Endodermal cell (in vitro differentiated cells): ENCODE measurements around the gene LIPC. TPM values are rescaled to one million over a fixed set of nuclear protein-coding genes. Genes with fewer than 3 reads are reported as not detected.

Source experiments
- DNase-seq: peaks from one replicate; pipeline ENCODE4 v3.0.0-alpha.2; 2017
- H3K27ac ChIP-seq: 2 replicates; pipeline ENCODE4 v1.5.1; 2013; ENCODE audit warnings: mild to moderate bottlenecking, low read depth, low read length, moderate library complexity
- H3K27me3 ChIP-seq: 2 replicates; pipeline ENCODE4 v1.6.1; 2013; ENCODE audit warnings: mild to moderate bottlenecking, low read length, moderate library complexity; ENCODE audit not compliant: insufficient read depth, control insufficient read depth, poor library complexity, severe bottlenecking
- H3K36me3 ChIP-seq: 2 replicates; pipeline ENCODE4 v1.7.0; 2013; ENCODE audit warnings: mild to moderate bottlenecking, low read length, moderate library complexity; ENCODE audit not compliant: control insufficient read depth, insufficient read depth
- H3K4me1 ChIP-seq: one replicate; pipeline ENCODE4 v1.7.0; 2013; ENCODE audit warnings: low read length; ENCODE audit not compliant: control insufficient read depth, insufficient read depth
- H3K4me3 ChIP-seq: 2 replicates; pipeline ENCODE4 v1.5.1; 2013; ENCODE audit warnings: mild to moderate bottlenecking, low read length, moderate library complexity
- H3K9ac ChIP-seq: 2 replicates; pipeline ENCODE4 v1.6.1; 2013; ENCODE audit warnings: mild to moderate bottlenecking, low read length, moderate library complexity; ENCODE audit not compliant: poor library complexity, severe bottlenecking; ENCODE audit errors: extremely low read depth
- H3K9me3 ChIP-seq: 2 replicates; pipeline ENCODE4 v1.6.1; 2013; ENCODE audit warnings: mild to moderate bottlenecking, low read length, moderate library complexity; ENCODE audit not compliant: control insufficient read depth
- H3K27ac Mint-ChIP-seq: 2 replicates; pipeline ENCODE4 v1.8.0; 2020; ENCODE audit warnings: mixed read lengths
- H3K27me3 Mint-ChIP-seq: 2 replicates; pipeline ENCODE4 v1.8.0; 2021; ENCODE audit warnings: mild to moderate bottlenecking, mixed read lengths; ENCODE audit not compliant: insufficient read depth
- H3K36me3 Mint-ChIP-seq: 2 replicates; pipeline ENCODE4 v1.8.0; 2020; ENCODE audit warnings: low read depth, mixed read lengths
- H3K4me1 Mint-ChIP-seq: 2 replicates; pipeline ENCODE4 v1.8.0; 2020; ENCODE audit warnings: mixed read lengths
- H3K4me3 Mint-ChIP-seq: 2 replicates; pipeline ENCODE4 v1.8.0; 2020; ENCODE audit warnings: mild to moderate bottlenecking, moderate library complexity, mixed read lengths
- H3K9me3 Mint-ChIP-seq: 2 replicates; pipeline ENCODE4 v1.8.0; 2020; ENCODE audit warnings: mild to moderate bottlenecking, mixed read lengths
- WGBS, 2 experiments: methylation state at CpG; one replicate each; pipeline versions ENCODE4 v1.1.5 to v1.1.7; 2013; ENCODE audit warnings: missing lambda C conversion rate in 2 of 2, mixed read lengths in 1 of 2; ENCODE audit not compliant: insufficient coverage in 1 of 2, insufficient read length in 1 of 2; 5-methylcytosine and 5-hydroxymethylcytosine counted together
- total RNA-seq, 2 donors: library from RNA; stranded (reverse); fragmentation: NEBNext Ultra II Directional in 1 of 2; extraction: Animal tissue kit (Norgen Biotek cat#: 25700) in 1 of 2; gene quantifications; 2 replicates in 1 of 2; 3 replicates in 1 of 2; pipeline ENCODE4 v1.2.1, GENCODE V29; 2021
- TF ChIP-seq, protein P1 (sequence below): fragments of 200-600 bp; sonication (generic); conservative IDR thresholded peaks from 2 replicates; pipeline ENCODE4 v1.5.0; 2021; ENCODE audit warnings: antibody characterized with exemption, mild to moderate bottlenecking

The LIPC gene
- total RNA-seq, 2 donors from 2014 or later, result not detected

- peak; percentile 11 for DNase-seq
- Histone ChIP-seq H3K4me1 (no peaks in the 10 kb centered on the region), H3K9me3 (peaks cover 8% of the 10 kb centered on the region), H3K36me3 (no peaks in the 10 kb centered on the region), H3K4me3 (no peak overlapping the region), H3K27me3 (no peaks in the 10 kb centered on the region), H3K9ac (no peak overlapping the region), H3K27ac (no peak overlapping the region)
- Mint-ChIP-seq H3K36me3 (no peaks in the 10 kb centered on the region), H3K9me3 (peaks cover 4% of the 10 kb centered on the region), H3K4me1 (no peaks in the 10 kb centered on the region), H3K27ac (no peak overlapping the region), H3K27me3 (no peaks in the 10 kb centered on the region), H3K4me3 (no peak overlapping the region)
- TF ChIP-seq, protein P1, sequence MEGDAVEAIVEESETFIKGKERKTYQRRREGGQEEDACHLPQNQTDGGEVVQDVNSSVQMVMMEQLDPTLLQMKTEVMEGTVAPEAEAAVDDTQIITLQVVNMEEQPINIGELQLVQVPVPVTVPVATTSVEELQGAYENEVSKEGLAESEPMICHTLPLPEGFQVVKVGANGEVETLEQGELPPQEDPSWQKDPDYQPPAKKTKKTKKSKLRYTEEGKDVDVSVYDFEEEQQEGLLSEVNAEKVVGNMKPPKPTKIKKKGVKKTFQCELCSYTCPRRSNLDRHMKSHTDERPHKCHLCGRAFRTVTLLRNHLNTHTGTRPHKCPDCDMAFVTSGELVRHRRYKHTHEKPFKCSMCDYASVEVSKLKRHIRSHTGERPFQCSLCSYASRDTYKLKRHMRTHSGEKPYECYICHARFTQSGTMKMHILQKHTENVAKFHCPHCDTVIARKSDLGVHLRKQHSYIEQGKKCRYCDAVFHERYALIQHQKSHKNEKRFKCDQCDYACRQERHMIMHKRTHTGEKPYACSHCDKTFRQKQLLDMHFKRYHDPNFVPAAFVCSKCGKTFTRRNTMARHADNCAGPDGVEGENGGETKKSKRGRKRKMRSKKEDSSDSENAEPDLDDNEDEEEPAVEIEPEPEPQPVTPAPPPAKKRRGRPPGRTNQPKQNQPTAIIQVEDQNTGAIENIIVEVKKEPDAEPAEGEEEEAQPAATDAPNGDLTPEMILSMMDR, result no peak
- WGBS, 2 experiments, result 88 to 93% methylated on average over 6 to 10 of the region's 10 CpGs
Measured at GRCh38 chr15:58510715-58511598, 79.2 kb downstream of the LIPC start.

DNA sequence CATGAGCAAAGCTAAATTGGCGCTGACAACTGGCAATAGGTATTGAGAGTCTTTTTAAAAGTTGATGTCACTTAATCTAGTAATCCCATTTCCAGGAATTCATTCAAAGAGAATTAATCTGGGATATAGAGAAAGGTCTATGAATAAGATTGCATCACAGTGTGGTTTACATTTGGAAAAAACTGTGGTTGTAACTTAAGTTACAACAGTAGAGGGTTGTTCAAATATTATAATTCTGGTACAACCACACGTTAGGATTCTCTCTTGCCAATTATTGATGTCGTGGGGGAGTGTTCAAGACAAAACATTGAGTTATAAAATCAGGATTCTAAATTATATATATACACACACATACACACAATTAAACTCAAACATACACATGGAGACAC lies 79.8 kb downstream of the LIPC start:
- 100% methylated on average over 2 of the region's 3 CpGs; no CpG with 5 or more reads in 1 of the 2 experiments for WGBS, 2 experiments
- Histone ChIP-seq H3K4me3 (no peak overlapping the region), H3K27ac (no peak overlapping the region), H3K36me3 (no peaks in the 10 kb centered on the region), H3K27me3 (no peaks in the 10 kb centered on the region), H3K9me3 (peaks cover 8% of the 10 kb centered on the region), H3K9ac (no peak overlapping the region), H3K4me1 (no peaks in the 10 kb centered on the region)
- no peak overlapping the region for H3K4me3 Mint-ChIP-seq
- TF ChIP-seq, protein P1, result no peak
- peaks cover 4% of the 10 kb centered on the region for H3K9me3 Mint-ChIP-seq
- H3K4me1 Mint-ChIP-seq, result no peaks in the 10 kb centered on the region
- H3K36me3 Mint-ChIP-seq, result no peaks in the 10 kb centered on the region
- H3K27ac Mint-ChIP-seq, result no peak overlapping the region
- DNase-seq, result no peak
- H3K27me3 Mint-ChIP-seq, result no peaks in the 10 kb centered on the region

DNA sequence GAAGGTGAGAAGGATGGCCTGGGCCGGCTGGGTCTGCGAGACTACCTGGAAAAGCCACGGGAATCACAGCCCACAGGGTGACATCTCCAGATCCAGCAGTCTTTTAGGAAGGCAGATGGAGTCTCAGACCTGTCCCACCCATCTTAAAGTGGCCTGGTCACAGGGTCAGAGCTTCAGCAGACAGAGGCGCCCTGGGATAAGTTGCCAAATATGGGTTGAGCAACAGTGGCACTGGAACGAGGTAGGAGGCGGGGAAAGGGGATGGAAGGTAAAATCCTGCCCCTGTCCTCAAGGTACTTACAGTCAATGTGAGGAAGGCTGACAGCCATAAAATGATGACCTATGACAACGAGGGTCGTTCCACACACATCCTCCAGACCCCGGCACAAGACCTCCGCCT lies 80.7 kb downstream of the LIPC start:
- Mint-ChIP-seq H3K9me3 (peaks cover 4% of the 10 kb centered on the region), H3K27ac (no peak overlapping the region), H3K4me1 (peaks cover 2% of the 10 kb centered on the region), H3K27me3 (no peaks in the 10 kb centered on the region), H3K4me3 (no peak overlapping the region), H3K36me3 (no peaks in the 10 kb centered on the region)
- Histone ChIP-seq H3K4me1 (no peaks in the 10 kb centered on the region), H3K27ac (no peak overlapping the region), H3K9me3 (peaks cover 8% of the 10 kb centered on the region), H3K9ac (no peak overlapping the region), H3K4me3 (no peak overlapping the region), H3K27me3 (no peaks in the 10 kb centered on the region), H3K36me3 (no peaks in the 10 kb centered on the region)
- WGBS, 2 experiments, result 86 to 96% methylated on average over 3 to 10 of the region's 10 CpGs
- TF ChIP-seq, protein P1, result no peak
- DNase-seq, result peak; percentile 13
